HG02759 (cell line): ENCODE results near the gene UBA6.
"Not testable (repeated sequence)": the region's sequence is repeated elsewhere in the genome, so short reads cannot be mapped to it uniquely, and the experiment has no call there.

Source experiments
- ATAC-seq: cut with Tn5 transposase; IDR thresholded peaks from one replicate; pipeline ENCODE4 v1.9.1; 2021; ENCODE audit warnings: mild to moderate bottlenecking, moderate library complexity; ENCODE audit not compliant: unreplicated experiment

The UBA6 gene

GRCh38 chr4:67714248-67714583 lies 13.3 kb upstream of the UBA6 start:
- peak; percentile 92 for ATAC-seq

GRCh38 chr4:67713529-67714247 lies 12.7 kb upstream of the UBA6 start:
- ATAC-seq = no peak

- ATAC-seq = no peak
These were observed 11.9 kb upstream of the UBA6 start for GRCh38 chr4:67712650-67713528.

- ATAC-seq = no peak
These were observed 11.2 kb upstream of the UBA6 start for GRCh38 chr4:67712000-67712625.

- not testable (repeated sequence) for ATAC-seq
These were observed 5.7 kb upstream of the UBA6 start for GRCh38 chr4:67706682-67707081.

- ATAC-seq = no peak
These were observed 3.9 kb upstream of the UBA6 start for GRCh38 chr4:67704843-67705242.

GRCh38 chr4:67702166-67702565 lies 1.2 kb upstream of the UBA6 start:
- no peak for ATAC-seq

- no peak for ATAC-seq
These were observed 529 bp upstream of the UBA6 start for GRCh38 chr4:67701517-67701850.

- ATAC-seq = peak; percentile 10
These were observed 728 bp downstream of the UBA6 start for GRCh38 chr4:67700116-67700737.

- ATAC-seq = no peak
These were observed 1.4 kb downstream of the UBA6 start for GRCh38 chr4:67699603-67700002.

GRCh38 chr4:67697860-67698687 lies 2.9 kb downstream of the UBA6 start:
- no peak for ATAC-seq

GRCh38 chr4:67696061-67696460 lies 4.9 kb downstream of the UBA6 start:
- ATAC-seq = no peak

- no peak for ATAC-seq
These were observed 6.3 kb downstream of the UBA6 start for GRCh38 chr4:67694662-67695061.

GRCh38 chr4:67691328-67691727 lies 9.6 kb downstream of the UBA6 start:
- ATAC-seq = no peak

GRCh38 chr4:67687636-67688035 lies 13.3 kb downstream of the UBA6 start:
- no peak for ATAC-seq

- ATAC-seq = no peak
These were observed 15.5 kb downstream of the UBA6 start for GRCh38 chr4:67685532-67685859.

- ATAC-seq = no peak
These were observed 16.0 kb downstream of the UBA6 start for GRCh38 chr4:67684839-67685531.

- no peak for ATAC-seq
These were observed 18.7 kb downstream of the UBA6 start for GRCh38 chr4:67682266-67682665.

- ATAC-seq = no peak
These were observed 20.3 kb downstream of the UBA6 start for GRCh38 chr4:67680581-67681222.

GRCh38 chr4:67678612-67679011 lies 22.3 kb downstream of the UBA6 start:
- no peak for ATAC-seq
